Subcutaneous adipose tissue (tissue), 4 donors: ENCODE measurements around the gene ZNF98. TPM values are rescaled to one million over a fixed set of nuclear protein-coding genes. Genes with fewer than 3 reads are reported as not detected.

Experiments
- total RNA-seq, 4 donors: library from RNA; depleted of rRNA; stranded (reverse); fragments of >200 nt; gene quantifications; one replicate each; pipeline ENCODE4 v1.1.0, GENCODE V29; 2016
- TF ChIP-seq, protein P1 (sequence below): fragments of 450-650 bp; IDR thresholded peaks from one replicate; pipeline ENCODE4 v1.5.1; 2016; ENCODE audit warnings: low read depth, mild to moderate bottlenecking, control low read depth, antibody characterized with exemption, moderate library complexity

ZNF98 gene
- total RNA-seq = under 1 TPM; 0.17 to 0.33 (median 0.20) TPM

DNA sequence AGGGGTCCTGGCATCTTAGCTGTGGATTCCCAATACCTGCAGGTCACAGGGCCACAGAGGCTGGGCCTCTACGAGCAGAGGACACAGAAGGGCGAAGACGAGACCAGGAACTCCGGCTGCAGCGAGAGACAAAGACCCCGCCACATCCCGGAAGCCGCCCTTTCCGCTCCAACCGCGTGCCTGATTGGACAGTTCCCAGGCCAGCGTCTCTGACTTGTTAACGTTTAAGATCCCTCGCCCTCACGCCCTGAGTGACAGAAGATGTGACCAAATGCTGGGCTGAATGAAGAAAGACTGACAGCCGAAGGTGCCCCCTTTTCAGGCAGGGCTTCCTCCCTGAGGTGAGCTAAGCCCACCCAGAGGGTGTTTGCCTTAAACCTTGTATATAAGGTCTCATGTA, at the start of gene ZNF98:
Gene ZNF98, minus strand, starts transcription at position 136 of the 400 bp plus-strand sequence. Its CDS starts 122 bp downstream, at position 14.
- TF ChIP-seq, protein P1, sequence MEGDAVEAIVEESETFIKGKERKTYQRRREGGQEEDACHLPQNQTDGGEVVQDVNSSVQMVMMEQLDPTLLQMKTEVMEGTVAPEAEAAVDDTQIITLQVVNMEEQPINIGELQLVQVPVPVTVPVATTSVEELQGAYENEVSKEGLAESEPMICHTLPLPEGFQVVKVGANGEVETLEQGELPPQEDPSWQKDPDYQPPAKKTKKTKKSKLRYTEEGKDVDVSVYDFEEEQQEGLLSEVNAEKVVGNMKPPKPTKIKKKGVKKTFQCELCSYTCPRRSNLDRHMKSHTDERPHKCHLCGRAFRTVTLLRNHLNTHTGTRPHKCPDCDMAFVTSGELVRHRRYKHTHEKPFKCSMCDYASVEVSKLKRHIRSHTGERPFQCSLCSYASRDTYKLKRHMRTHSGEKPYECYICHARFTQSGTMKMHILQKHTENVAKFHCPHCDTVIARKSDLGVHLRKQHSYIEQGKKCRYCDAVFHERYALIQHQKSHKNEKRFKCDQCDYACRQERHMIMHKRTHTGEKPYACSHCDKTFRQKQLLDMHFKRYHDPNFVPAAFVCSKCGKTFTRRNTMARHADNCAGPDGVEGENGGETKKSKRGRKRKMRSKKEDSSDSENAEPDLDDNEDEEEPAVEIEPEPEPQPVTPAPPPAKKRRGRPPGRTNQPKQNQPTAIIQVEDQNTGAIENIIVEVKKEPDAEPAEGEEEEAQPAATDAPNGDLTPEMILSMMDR = no peak

DNA sequence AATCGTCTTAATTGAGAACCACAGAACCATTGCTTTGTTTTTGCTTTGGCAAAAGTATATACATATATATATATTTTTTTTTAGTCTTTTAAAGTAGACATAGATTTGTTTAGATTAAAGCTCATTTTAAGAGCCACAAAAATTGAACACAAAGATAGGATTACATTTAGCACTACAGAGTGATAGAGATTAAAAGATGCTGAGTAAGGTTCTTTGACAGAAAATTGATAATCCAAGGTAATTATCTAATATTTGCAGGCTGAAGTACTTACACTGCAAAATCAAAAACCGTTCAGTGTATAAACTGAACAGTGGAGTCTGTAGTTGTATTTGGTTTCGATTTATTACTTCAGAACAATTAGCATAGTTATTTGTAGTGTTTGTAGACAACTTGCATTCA, 24.5 kb upstream of the ZNF98 start:
- TF ChIP-seq, protein P1 = no peak

DNA sequence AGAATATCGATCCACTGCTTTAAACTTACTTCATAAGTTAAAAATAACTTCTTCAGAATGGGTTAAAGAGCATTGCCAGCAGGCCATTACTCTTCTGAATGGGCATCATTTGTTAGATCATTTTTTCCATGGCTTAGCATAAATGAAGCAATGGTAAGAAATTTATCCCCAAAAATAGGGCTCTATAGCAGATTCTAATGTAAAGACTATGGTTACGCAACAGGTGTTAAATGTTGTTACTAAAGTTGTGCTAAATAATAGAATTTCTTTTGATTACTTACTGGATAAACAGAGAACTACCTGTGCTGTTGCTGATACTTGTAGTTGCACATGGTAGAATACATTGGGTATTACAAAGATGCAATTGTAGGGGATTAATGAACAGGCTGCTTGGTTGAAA, 15.9 kb upstream of the ZNF98 start:
- TF ChIP-seq, protein P1 = no peak

DNA sequence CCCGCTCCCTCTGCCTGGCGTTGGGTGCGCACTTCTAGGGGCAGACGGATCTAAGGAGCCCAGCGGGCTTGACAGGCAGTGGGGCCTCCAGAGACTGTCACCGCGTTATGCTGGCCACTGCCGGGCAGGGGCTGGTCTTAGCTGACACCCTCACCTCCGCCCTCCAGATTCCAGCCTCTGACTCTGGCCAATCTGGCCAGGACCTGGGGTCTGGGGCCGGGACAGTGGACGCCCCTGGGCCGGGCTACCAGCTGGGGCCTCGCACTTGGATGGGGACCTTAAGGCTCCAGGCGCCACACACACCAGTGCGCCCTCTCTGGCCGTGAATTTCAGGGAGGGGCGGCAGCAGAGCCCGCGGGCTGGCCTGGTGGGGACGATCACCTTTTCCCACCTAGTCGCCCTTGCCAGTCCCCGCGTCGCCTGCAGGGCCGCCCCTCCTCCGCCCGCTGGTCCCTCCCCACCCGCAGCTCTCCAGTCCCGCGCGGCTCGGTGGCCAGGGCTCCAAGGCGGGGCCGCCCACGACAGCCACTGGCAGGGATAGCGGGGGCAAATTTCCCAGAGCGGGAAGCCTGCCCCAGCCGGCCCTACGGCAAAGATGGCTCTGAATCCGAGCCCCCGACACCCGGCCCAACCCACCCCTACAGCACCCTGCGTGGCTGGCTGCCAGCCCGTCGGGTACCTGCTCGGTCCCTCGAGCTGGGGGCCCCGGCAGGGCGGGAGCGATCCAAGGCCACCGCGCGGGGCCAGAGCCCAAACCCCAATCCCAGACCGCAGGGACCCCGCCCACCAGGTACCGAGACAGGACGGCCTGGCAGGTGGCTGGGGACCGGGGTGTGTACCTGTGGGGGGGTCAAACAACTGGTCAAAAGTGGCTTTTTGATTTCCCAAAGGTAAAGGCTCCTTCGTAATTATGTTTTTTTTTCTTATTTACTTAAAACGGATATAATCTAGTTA, 6.1 kb upstream of the ZNF98 start:
- TF ChIP-seq, protein P1 = no peak

DNA sequence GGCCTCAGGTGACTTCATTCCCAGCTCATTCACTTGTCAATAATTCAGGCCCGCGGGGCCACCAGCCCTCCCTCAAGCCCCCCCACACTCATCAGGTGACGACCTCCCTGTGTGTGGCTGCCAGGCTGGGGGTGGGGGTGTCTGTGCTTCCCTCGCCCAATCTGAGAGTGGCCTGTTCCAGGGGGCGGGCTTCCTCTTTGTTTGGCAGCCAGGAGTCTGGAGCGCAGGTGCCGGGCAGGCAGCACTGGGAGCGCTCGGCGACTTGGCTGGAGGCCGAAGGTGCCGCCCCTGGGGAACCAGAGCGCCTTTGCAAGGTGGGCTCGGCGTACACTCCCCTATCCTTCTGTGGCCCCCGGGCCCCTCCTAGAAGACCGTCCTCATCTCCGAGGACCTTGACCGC, 5.4 kb upstream of the ZNF98 start:
- TF ChIP-seq, protein P1 = no peak

DNA sequence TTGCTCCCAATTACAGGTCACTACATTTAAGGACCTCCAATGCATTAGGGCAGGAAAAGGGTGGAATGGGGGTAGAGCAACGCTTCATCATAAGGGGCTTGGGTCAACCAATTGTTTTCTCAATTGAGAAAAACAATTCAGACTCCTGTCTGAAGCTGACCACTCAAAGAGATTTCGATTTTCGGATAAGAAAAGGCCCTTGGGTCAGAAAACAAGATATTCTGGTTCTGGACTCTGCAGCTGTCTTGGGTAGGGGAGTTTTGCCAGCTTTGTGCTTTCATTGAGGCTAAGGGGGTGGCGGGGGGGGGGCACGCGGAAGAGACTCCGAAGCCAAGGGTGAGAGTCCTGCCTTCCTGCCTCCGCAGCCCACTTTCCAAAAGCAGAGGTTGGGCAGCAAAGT, 4.8 kb upstream of the ZNF98 start:
- TF ChIP-seq, protein P1 = no peak

DNA sequence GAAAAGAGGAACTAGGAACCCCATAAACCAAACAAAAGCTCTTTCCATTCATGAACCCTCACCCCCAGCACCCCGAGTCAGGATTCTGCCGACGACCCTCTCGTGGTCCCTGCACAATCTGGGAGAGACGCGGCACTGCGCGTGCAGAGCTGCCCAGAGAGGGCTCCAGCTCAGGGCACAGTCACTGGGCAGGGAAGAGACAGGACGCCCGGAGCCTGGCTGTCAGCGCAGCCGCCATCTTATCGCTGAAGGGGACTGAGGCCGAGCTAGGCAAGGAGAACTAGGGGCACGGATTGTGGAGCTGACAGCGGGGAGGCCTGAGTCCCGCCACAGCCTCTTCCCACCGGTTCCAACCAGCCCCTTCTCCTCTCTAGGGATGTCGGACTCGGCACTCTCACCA, 349 bp downstream of the ZNF98 start:
- TF ChIP-seq, protein P1 = no peak
